GM12872 (cell line): ENCODE data around the gene VWA3B.

Experiments
- CTCF ChIP-seq: IDR thresholded peaks from 3 replicates; pipeline ENCODE4 v1.5.1; 2011; ENCODE audit warnings: low read depth, mild to moderate bottlenecking, low read length, moderate library complexity; ENCODE audit not compliant: insufficient read depth

Gene VWA3B

GRCh38 chr2:98301469-98301868 is 214.5 kb downstream of the VWA3B start:
- no peak for TF ChIP-seq CTCF

- TF ChIP-seq CTCF = no peak
These were observed 221.1 kb downstream of the VWA3B start for GRCh38 chr2:98308068-98308467.

- TF ChIP-seq CTCF = no peak
These were observed 221.6 kb downstream of the VWA3B start for GRCh38 chr2:98308532-98308931.

- no peak for TF ChIP-seq CTCF
These were observed 222.6 kb downstream of the VWA3B start for GRCh38 chr2:98309580-98309979.

GRCh38 chr2:98310010-98310409 is 223.0 kb downstream of the VWA3B start:
- no peak for TF ChIP-seq CTCF

- no peak for TF ChIP-seq CTCF
These were observed 224.1 kb downstream of the VWA3B start for GRCh38 chr2:98311090-98311489.

- no peak for TF ChIP-seq CTCF
These were observed 225.0 kb downstream of the VWA3B start for GRCh38 chr2:98311771-98312545.
